ENCODE measurements around the gene PPP2R5B.

The PPP2R5B gene

GRCh38 chr11:64911689-64912088 is 12.8 kb upstream of the PPP2R5B start:
- in situ Hi-C loops (cut with MboI; ENCODE audit: low pct_unique_long_range_greater_than_20kb, low sequenced_read_pairs, unreplicated experiment) = no loop called here
- TF ChIP-seq, protein P1, sequence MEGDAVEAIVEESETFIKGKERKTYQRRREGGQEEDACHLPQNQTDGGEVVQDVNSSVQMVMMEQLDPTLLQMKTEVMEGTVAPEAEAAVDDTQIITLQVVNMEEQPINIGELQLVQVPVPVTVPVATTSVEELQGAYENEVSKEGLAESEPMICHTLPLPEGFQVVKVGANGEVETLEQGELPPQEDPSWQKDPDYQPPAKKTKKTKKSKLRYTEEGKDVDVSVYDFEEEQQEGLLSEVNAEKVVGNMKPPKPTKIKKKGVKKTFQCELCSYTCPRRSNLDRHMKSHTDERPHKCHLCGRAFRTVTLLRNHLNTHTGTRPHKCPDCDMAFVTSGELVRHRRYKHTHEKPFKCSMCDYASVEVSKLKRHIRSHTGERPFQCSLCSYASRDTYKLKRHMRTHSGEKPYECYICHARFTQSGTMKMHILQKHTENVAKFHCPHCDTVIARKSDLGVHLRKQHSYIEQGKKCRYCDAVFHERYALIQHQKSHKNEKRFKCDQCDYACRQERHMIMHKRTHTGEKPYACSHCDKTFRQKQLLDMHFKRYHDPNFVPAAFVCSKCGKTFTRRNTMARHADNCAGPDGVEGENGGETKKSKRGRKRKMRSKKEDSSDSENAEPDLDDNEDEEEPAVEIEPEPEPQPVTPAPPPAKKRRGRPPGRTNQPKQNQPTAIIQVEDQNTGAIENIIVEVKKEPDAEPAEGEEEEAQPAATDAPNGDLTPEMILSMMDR (IDR thresholded peaks at IDR 0.05; ENCODE audit: extremely low read depth, insufficient read depth, missing control alignments) = no peak
- DNase-seq (ENCODE audit: low spot score) = no peak

GRCh38 chr11:64913171-64913727 is 11.2 kb upstream of the PPP2R5B start:
- TF ChIP-seq, protein P1 (IDR thresholded peaks at IDR 0.05; ENCODE audit: extremely low read depth, insufficient read depth, missing control alignments) = no peak
- DNase-seq (ENCODE audit: low spot score) = no peak
- in situ Hi-C loops (cut with MboI; ENCODE audit: low pct_unique_long_range_greater_than_20kb, low sequenced_read_pairs, unreplicated experiment) = no loop called here

GRCh38 chr11:64914123-64914522 is 10.4 kb upstream of the PPP2R5B start:
- in situ Hi-C loops (cut with MboI; ENCODE audit: low pct_unique_long_range_greater_than_20kb, low sequenced_read_pairs, unreplicated experiment) = no loop called here
- no peak for DNase-seq (ENCODE audit: low spot score)
- TF ChIP-seq, protein P1 (IDR thresholded peaks at IDR 0.05; ENCODE audit: extremely low read depth, insufficient read depth, missing control alignments) = no peak

GRCh38 chr11:64915376-64915887 is 9.1 kb upstream of the PPP2R5B start:
- TF ChIP-seq, protein P1 (IDR thresholded peaks at IDR 0.05; ENCODE audit: extremely low read depth, insufficient read depth, missing control alignments) = no peak
- DNase-seq (ENCODE audit: low spot score) = no peak
- in situ Hi-C loops (cut with MboI; ENCODE audit: low pct_unique_long_range_greater_than_20kb, low sequenced_read_pairs, unreplicated experiment) = no loop called here

- peak; percentile 73 for DNase-seq (ENCODE audit: low spot score)
- in situ Hi-C loops (cut with MboI; ENCODE audit: low pct_unique_long_range_greater_than_20kb, low sequenced_read_pairs, unreplicated experiment) = no loop called here
- TF ChIP-seq, protein P1 (IDR thresholded peaks at IDR 0.05; ENCODE audit: extremely low read depth, insufficient read depth, missing control alignments) = no peak
Measured at GRCh38 chr11:64916040-64916774, 8.3 kb upstream of the PPP2R5B start.

DNA sequence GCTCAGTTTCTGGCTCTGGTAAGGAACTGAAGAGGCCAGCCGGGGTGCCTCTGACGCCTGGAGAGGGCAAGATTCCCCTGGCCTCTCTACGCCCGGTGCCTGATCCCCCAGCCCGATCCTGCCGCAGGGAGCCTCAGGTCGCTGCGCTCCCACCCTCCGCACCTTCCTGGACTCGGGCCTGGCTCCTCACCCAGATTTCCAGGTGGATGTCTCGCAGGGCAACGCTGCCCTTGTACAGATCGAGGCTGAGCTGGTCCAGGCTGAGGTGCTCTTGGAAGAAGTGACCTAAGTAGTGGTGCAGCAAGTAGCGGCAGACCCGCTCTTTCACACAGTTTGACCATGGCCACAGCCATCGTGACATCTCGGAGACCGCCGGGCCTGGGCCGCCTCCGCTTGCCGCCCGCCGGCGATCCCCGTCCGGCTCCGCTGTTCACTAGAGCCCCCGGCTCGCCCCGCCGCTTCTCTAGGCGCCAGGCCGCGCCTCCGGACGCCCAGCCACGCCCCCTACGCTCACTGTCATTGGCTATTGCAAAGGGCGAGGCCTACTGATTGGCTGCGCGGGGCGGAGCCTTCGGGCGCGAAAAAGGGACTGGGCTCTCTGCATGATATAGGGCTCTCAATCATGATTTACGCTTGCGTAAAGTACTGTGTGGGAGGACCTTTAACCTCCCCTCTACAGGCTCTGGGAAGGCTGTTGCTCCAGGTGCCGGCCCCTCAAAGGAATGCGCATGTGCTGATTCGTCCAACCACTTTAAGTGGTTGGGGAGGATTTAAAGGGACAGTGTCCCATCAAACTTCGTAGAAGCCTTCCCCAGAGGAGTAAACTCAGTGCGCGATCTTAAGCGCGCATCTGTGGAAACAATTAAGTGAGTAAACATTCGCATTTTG is 7.5 kb upstream of the PPP2R5B start, which contains the start of gene ATG2A:
Gene ATG2A, minus strand, starts transcription at position 435 of the 888 bp plus-strand sequence. Its CDS starts 74 bp downstream, at position 361.
- peak; percentile 99 for DNase-seq (ENCODE audit: low spot score)
- TF ChIP-seq, protein P1 (IDR thresholded peaks at IDR 0.05; ENCODE audit: extremely low read depth, insufficient read depth, missing control alignments) = no peak
- in situ Hi-C loops (cut with MboI; ENCODE audit: low pct_unique_long_range_greater_than_20kb, low sequenced_read_pairs, unreplicated experiment) = no loop called here

Data from GM13977 (cell line).